Activated CD4-positive, CD25-positive, alpha-beta regulatory T cell treated with anti-CD3 and anti-CD28 coated beads, Interleukin-2, amount 50 U/mL, for 16 hours (primary cell): ENCODE data around the gene SLC2A13.
"Not testable (repeated sequence)": the region's sequence is repeated elsewhere in the genome, so short reads cannot be mapped to it uniquely, and the experiment has no call there.

Experiments
- DNase-seq: peaks from one replicate; pipeline ENCODE4 v3.0.0-alpha.2; 2020; ENCODE audit warnings: low read depth, low spot score

SLC2A13 gene

DNA sequence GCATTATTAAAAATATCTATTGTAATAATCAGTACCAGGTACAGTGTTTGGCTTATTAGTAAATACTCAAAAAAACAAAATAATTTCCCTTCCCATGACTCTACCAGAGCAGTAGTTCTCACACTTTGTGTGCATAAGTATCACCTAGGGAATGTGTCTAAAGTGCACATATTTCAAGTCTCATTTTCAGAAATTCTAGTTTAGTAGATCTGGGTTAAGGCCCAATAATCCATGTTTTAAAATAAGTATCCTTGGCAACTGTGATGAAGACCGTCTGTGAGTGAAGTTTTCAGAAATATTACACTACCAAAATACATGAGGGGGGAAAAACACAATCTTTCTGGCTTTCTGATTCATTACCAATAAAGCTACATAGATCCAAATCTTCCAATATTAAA lies 237.6 kb downstream of the SLC2A13 start:
- DNase-seq = no peak

DNA sequence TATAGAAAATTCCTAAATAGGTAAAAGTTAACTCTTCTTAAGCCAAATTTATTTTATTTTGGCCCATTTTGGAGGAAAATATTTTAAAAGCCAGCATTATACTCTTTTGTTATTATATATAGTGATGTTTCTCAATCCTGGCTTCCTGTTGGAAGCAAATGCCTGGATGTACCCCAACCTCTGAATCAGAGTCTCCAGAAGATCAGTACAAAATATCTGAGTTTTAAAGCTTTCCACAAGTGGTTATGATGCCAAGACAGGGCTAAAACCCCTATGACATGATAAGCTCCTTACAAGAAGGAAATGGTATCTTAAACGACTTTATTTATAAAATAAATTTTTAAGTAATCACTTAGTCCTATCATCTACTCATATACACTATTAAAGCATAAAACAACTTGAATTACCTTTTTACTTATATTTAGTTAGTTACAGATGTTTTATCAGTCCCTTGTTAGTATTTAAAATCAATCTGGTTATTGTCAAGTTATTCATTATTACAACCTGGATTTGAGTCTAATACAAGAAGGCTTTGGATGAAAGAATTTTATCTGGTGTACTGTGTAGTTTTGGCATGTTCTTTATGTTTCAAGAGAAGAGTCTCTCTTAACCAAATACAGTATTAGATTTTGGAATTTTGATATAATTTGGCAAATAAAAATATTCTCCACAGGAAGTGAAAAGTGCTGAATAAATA lies 238.1 kb downstream of the SLC2A13 start:
- no peak for DNase-seq

DNA sequence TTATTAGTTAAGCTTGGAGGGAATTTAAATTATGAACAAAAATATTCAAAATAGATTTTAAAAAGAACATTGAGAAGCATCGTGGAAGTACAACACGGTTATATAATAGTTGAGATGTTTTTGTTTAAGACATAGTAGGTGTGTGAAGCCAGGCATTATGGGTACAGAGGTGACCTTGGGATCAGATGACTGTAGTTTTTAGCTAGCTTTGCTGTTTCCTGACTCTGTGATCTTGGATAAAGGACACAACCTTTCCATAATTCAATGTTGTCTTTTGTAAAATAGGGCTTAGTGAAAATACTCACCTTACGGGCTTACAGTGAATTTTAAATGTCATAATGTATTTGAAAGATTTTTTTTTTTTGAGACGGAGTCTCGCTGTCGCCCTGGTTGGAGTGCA lies 239.7 kb downstream of the SLC2A13 start:
- DNase-seq = no peak

DNA sequence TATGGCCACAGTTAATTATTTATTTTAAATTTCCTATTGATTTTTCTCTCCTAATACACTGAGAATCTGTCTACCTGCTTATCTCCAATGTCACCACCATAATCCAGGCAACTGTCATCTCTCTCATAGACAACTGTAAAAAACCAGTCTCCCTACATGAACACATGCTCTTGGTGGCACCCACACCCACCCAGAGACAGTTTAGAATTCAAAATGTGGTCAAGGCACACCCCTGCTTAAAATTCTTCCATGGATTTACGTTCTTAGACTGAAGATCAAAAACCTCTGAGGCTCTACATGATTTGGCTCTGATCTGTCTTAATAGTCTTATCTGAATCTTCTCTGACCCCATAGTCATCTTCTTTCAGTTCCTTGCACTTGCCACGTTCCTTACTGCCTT lies 245.2 kb downstream of the SLC2A13 start:
- DNase-seq = no peak

DNA sequence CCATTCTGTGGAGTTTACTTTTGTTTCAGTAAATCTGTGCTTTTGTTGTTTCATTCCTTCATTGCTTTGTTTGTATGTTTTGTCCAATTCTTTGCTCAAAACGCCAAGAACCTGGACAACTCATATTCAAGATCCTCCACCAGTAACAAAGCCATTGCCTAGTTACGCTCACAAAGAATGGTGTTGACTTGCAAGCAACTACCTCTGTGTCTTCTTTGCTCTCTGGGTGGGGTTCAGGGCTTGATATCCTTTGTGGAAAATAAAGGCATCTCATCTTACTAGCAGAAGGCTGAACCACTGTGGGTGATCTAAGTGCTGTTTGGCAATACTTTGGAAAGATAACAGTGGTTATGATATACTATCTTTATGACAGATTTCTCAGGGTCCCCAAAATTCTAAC lies 252.9 kb downstream of the SLC2A13 start:
- DNase-seq = no peak

DNA sequence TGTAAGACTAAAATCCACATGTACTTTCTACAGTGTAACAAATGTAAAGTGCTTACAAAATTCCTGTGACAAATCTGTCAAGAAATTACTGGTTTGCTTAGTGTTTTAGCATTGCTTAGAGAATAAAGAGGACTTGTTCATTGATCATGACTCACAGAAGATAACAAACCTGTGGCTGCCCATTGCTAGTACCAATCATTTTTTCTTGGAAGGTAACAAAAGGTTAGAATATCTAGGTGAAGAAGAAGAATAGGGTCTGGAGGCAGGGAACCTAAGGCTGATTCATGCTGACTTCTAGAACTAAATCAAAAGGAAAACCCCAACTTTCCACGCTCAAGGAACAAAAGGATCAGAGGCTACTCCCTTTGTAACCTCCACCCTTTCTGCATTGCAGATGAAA lies 253.5 kb downstream of the SLC2A13 start:
- DNase-seq = no peak

DNA sequence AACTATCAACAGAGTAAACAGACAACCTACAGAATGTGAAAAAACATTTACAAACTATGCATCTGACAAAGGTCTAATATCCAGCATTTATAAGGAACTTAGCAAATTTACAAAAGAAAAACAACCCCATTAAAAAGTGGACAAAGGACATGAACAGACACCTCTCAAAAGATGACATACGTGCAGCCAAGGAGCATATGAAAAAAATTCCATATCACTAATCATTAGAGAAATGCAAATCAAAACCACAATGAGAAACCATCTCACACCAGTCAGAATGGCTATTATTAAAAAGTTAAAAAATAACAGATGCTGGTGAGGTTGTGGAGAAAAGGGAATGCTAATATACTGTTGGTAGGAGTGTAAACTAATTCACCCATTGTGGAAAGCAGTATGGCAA lies 257.7 kb downstream of the SLC2A13 start:
- DNase-seq = not testable (repeated sequence)

DNA sequence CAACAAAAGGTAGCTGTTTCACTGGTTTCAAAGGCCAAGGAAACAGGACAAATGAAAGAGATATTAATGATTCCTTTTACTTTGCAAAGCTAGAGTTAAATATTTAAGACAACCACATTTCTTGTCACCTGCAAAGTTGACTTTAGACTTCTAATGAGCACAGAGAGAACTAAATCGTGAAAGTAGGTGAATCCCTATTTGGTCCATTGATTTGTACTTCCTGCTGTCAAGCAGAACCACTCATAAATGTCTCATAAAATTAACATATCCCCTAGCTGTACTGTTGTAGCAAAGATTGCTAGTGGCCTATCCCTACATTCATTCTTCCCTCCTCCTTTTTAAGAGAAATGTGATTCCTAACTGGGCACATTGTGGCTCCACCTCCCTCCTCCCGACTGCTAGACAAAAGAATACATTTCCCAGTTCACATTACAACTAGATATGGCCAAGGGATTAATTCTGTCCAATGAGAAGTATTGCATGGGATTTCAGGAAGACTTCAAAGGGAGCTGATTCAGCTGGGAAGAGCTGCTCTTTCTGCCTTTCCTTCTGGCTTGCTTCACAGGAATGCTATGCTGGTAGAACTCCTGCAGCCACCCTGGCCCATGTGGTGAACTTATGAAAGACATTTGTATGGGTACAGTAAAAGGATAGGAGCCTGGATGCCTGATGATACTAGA lies 258.8 kb downstream of the SLC2A13 start:
- DNase-seq = no peak

DNA sequence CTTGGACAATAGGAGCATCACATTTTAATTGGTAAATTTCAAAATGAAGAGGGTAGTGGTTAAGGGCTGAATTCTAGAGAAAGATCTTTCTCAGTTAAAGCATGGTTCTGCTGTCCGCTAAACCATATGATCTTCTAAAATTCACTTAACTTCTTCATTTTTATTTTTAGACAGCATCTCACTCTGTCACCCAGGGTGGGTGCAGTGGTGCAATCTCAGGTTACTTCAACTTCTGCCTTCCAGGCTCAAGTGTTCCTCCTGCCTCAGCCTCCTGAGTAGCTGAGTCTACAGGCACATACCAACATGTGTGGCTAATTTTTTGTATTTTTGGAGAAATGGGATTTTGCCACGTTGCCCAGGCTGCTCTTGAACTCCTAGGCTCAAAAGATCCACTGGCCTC lies 259.6 kb downstream of the SLC2A13 start:
- DNase-seq = no peak

DNA sequence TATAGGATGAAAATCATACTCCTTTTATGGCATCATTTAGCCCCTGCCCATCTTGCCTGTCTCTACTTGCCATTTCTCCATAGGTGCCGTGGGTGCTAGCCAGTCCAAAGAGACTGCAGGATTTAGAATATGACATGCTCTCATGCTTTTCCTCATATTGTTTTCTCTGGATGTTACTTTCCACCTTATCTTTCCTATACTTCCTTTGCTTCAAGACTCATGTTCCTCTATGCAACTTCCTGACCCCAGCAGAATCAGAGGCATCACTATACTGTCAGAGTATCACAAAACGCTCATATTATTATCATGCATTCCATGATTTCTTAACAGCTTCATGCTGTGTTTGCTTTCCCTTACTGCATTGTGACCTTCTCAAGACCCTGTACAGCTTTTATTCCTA lies 265.5 kb downstream of the SLC2A13 start:
- no peak for DNase-seq

DNA sequence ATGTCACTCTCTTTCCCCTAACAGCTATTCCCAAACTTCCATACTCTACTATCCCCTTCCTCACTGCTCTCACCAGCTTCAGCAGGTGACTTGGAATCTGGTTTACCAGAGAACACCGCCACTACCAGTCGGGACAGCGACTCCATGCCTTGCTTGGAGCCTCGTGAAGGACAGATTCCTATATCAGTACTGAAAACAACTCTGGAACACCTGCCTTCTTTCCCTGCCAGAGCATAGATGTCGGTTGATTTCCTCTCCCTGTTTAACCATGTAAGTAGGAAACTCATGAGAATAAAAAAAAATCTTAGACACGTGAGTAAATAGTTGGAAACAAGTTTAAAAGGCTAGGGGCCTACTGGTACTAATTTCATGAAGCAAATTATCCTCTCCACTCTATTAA lies 266.8 kb downstream of the SLC2A13 start:
- DNase-seq = no peak

DNA sequence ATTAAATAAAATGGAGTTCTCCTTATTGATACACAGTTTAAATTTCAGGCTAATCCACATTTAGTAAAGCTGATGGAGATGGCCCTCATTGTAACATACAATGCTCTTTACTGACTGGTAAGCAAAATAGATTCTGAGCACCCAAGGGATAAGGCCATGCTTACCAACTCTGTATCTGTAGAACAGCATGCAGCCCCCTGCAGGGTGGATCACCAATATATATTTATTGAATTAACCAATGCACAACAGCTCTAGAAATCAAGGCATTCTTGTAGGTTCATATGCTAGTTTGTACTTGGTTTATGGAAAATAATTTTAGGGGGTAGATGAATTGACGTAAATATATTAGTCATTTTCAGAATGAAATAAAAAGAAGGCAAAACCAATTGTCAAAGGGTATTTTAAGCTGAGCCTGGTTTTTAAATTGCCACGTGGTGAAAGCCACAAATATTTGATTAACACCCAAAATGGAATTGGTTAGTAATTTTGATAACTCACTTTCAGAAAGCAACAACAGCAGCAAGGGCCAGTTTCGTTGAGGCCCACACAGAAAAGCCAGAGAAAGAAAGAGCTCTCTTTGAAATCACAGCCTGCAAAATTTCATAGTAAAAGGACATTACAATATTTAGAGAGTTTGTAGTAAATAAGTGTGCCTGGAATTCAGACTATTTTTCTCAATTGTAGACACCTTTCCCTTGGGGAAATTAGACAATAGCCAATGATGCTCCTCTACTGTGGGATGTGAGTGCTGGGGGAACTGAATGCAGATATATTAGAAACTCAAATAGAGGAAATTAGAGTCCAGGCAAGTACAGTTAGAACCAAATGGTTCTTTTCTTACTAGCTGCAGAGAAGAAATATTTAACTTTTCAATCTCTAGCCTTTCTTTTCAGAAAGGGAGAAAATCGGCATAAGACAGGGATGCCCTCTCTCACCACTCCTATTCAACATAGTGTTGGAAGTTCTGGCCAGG lies 270.1 kb downstream of the SLC2A13 start:
- no peak for DNase-seq

DNA sequence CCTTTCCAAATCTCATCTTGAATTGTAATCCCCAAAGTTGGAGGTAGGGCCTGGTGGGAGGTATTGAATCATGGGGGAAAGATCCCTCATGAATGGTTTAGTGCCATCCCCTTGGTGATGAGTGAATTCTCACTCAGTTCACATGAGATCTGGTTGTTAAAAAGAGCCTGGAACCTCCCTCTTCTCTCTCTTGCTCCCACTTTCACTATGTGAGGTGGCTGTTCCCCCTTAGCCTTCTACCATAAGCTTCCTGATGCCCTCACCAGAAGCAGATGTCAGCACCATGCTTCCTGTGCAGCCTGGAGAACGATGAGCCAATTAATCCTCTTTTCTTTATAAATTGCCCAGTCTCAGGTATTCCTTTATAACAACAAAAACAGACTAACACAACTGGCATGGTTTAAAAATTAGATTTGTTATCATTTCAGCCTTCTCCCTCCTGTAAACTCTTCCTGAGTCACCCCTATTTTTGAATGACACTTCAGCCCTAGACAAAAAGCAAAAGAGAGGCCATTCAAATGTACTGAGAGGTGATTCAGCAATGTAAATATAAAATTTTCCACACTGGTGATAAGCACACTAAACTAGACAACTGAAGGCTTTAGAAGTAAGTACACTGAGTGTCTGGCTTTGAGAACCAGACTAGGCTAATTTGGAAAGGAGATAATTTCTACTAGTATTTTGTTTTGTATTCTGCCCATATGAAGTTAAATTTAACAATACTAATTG lies 274.1 kb downstream of the SLC2A13 start:
- no peak for DNase-seq

DNA sequence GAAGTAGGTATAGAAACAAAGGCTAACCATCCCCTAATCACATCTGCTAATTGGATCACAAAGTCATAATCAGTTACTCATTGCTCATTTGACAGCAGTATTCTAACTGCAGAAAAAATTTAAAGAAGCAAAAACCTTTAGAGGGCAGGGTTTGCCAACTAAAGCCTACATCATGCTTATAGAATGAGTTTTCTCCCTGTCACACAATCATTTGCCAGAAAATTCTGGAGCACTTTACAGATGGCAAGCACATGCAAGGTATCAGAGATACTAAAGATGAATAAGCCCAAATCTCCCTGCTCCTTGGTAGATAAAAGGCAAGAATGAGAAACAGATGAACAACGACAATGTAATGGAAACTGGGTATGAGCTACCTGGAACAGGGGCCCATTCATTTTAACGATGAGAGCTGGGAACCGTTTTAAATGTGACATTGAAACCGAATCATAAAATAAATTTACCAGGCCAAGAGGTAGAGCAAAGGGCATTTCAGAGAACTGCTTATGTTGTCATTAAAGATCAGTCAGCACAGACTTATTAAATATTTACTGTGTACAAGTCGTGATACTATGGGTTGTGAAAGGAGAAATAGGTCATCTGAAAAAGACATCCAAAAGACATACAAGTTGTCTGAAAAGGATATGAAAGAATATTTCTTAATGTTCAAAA lies 274.9 kb downstream of the SLC2A13 start:
- no peak for DNase-seq

DNA sequence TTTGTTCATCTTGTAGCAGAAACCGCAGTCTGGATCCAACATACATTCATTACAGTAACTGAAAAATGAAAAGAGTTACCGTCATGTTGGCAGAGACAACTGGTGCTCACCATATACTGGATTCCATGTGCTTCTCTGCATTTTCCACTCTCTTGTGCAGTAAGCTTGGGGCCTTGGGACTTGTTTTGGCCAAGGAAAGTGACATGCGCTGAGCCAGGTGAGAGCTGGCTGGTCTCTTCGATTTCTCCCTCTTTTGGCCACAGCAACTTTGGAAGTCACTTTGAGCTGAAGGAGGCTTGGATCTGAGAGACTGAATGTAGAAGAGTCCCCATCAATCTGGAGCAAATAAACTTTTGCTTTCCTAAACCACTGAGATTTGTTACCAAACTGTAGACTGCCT lies 275.7 kb downstream of the SLC2A13 start:
- DNase-seq = no peak

DNA sequence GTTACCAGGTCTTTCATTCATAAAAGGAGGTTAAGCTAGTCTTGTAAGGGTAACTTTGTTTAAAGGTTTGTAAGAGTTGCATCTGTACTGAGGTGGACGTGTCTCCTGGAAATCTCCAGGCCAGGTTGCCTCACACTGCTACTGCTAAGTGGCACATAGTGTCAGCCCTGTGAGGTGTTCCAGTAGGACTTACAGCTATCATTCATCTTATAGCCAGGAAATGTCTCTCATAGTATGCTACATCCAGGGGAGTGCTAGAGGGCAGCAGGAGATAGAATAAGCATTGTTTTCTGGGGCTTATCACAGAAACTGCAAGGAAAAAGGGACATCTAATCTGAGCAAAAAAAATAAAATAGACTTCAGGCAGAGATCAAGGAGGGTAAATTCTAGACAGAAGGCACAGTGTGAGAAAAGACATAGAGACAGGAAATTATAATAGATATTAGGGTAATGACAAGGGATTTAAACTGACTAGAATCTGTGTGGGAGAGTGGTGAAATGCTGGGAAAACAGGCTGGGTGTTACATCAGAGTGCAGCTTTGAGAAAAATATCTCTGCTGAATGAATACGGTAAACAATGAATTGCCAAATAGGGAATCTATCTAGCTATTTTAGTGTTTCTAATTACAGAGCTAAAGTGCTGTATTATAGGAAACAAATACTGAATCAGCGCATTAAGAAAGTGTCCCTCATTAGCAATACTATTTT lies 281.2 kb downstream of the SLC2A13 start:
- no peak for DNase-seq

DNA sequence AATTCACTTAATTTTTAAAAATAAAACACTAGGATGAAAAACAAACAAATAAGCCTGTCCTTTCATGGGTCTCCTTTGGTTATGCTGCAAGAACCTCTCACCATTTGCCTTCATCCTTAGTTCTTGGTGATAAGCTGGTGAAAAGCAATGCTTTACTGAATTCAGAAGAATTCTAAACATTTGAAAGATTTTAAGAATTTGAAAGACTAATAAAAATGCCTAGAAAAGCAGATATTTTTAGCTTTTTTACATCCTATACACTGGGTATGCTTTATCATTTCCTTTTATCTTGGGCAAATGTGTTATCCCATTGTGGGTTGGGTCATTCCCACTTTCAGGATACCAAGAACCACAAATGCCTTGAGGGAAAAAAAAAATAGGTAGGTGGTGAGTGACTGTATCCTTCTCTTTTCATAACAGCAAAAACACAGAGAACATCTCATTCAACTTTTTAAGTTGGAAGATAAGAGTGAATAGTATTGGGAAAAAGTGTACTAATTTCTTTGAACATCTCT lies 289.2 kb downstream of the SLC2A13 start:
- no peak for DNase-seq

DNA sequence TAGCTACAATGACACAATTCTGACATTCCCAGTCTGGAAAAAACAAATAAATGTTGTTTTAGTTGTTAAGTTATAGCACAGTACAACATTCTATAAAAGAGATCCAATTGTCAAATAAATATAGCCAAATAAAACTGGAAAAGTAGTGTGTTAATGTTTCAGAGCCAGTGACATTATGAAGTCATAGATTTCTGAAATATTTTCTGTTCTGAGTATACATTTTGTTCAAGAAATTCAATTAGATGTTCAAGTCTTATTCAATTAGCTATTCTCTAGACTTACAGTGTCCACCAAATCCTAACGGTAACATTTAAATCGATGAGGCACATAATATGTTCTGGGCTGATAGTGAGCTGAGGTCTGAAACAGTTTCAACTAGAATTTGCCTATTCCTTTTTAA lies 290.1 kb downstream of the SLC2A13 start:
- DNase-seq = no peak

DNA sequence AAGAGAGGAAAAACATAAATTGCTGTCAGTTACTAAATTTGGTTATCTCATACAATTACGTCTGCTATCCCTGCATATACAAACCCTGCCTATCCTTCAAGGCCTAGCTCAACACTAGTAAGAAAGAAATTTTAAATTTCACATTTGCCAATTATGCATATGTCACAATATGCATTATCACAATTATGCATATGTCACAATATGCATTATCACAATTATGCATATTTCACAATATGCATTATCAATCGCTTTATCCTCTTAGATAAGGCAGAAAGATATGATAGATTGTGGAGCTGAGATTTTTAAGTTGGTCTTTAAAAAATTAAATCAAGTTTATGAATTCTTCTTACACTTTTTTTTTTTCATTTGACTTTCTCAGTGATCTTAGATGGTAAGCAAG lies 291.3 kb downstream of the SLC2A13 start:
- no peak for DNase-seq

DNA sequence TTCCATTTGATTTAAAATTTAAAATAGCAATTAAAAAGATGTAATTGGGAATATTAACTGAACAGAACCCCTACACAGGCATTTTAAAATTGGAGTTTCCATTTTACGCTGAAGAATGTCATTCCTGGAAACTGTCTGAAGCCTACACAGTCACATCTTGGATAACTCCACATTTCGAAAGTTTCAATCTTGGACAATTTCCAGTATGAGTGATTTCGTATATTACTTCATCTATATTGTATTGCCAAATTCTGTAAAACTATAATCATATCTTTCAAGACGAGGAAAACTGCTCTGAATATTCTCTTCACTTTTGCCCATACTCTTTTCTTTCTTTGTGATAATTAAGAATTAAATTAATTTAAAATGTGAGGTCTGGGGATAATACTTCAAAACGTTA lies 292.1 kb downstream of the SLC2A13 start:
- no peak for DNase-seq
